ENCODE measurements around the gene SHB.

SHB gene

GRCh38 chr9:38046661-38047300 lies 22.2 kb downstream of the SHB start:
- TF ChIP-seq FOXP2 (optimal IDR thresholded peaks at IDR 0.05; ENCODE audit: borderline replicate concordance, extremely low read depth, extremely low read length, insufficient read depth), result no peak
- TF ChIP-seq SIN3A (IDR thresholded peaks at IDR 0.05; ENCODE audit: borderline replicate concordance, insufficient read depth, low read length), result no peak
- TF ChIP-seq TAF1 (IDR thresholded peaks at IDR 0.05; ENCODE audit: borderline replicate concordance, insufficient read depth, low read length), result no peak
- no peak for TF ChIP-seq REST (IDR thresholded peaks at IDR 0.05; ENCODE audit: insufficient read depth in 1 of 2, low read depth in 2 of 2, low read length in 2 of 2)
- TF ChIP-seq POLR2AphosphoS5 (IDR thresholded peaks at IDR 0.05; ENCODE audit: low read depth, low read length), result no peak

DNA sequence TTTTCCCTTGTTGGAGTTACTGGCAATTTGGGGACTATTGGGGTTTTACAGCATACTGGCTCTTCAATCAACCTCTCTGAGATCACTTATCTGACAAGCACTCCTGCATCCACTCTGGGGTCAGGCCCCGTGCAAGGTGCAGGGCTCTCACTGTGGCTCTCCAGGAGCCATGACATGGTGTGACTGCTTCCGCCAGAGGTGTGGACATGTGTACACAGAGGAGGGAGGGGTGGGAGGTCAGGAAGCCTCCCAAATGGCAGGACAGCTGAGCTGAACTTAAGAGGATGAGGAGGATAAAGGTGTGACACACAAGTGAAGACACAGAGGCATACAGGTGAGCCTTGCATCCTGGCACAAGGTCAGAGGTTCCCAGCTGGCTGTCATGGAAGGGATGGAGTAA lies 24.3 kb downstream of the SHB start:
- no peak for TF ChIP-seq REST (IDR thresholded peaks at IDR 0.05; ENCODE audit: insufficient read depth in 1 of 2, low read depth in 2 of 2, low read length in 2 of 2)
- no peak for TF ChIP-seq TAF1 (IDR thresholded peaks at IDR 0.05; ENCODE audit: borderline replicate concordance, insufficient read depth, low read length)
- no peak for TF ChIP-seq POLR2AphosphoS5 (IDR thresholded peaks at IDR 0.05; ENCODE audit: low read depth, low read length)
- TF ChIP-seq FOXP2 (optimal IDR thresholded peaks at IDR 0.05; ENCODE audit: borderline replicate concordance, extremely low read depth, extremely low read length, insufficient read depth), result no peak
- no peak for TF ChIP-seq SIN3A (IDR thresholded peaks at IDR 0.05; ENCODE audit: borderline replicate concordance, insufficient read depth, low read length)

DNA sequence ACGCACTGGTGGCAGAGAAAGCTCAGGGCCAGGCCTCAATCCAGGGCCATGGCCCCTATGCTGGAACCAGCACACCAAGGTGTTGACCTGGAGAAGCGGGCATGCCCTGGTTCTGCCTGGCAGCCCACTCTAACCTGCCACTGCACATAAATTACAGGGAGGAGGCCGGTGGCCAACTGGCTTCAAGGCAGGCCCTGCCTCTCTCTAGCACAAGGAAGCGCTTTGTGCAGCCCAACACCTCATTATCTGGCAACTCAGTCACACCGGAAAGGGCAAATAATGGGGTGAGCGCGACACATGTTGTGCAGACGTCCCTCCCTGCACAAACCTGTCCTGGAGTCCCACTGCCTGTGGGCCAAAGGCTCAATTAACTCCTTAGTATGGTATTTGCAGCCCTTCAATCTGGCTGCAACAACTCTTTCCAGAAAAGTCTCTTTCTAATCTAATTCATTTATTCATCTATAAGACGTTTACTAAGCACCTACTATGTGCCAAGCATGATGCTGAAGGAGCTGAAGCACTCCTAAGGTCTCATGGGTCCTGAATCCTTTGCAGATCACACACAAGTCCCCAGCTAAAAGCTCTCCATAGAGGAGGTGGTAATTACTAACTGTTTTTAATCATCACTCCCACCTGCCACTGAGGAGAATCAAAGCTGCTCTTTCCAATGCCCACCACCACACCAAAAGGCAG lies 24.9 kb downstream of the SHB start:
- no peak for TF ChIP-seq FOXP2 (optimal IDR thresholded peaks at IDR 0.05; ENCODE audit: borderline replicate concordance, extremely low read depth, extremely low read length, insufficient read depth)
- TF ChIP-seq REST (IDR thresholded peaks at IDR 0.05; ENCODE audit: insufficient read depth in 1 of 2, low read depth in 2 of 2, low read length in 2 of 2), result no peak
- no peak for TF ChIP-seq TAF1 (IDR thresholded peaks at IDR 0.05; ENCODE audit: borderline replicate concordance, insufficient read depth, low read length)
- no peak for TF ChIP-seq POLR2AphosphoS5 (IDR thresholded peaks at IDR 0.05; ENCODE audit: low read depth, low read length)
- TF ChIP-seq SIN3A (IDR thresholded peaks at IDR 0.05; ENCODE audit: borderline replicate concordance, insufficient read depth, low read length), result no peak

GRCh38 chr9:38042626-38043357 lies 26.2 kb downstream of the SHB start:
- TF ChIP-seq SIN3A (IDR thresholded peaks at IDR 0.05; ENCODE audit: borderline replicate concordance, insufficient read depth, low read length), result no peak
- TF ChIP-seq REST (IDR thresholded peaks at IDR 0.05; ENCODE audit: insufficient read depth in 1 of 2, low read depth in 2 of 2, low read length in 2 of 2), result no peak
- TF ChIP-seq TAF1 (IDR thresholded peaks at IDR 0.05; ENCODE audit: borderline replicate concordance, insufficient read depth, low read length), result no peak
- TF ChIP-seq FOXP2 (optimal IDR thresholded peaks at IDR 0.05; ENCODE audit: borderline replicate concordance, extremely low read depth, extremely low read length, insufficient read depth), result no peak
- TF ChIP-seq POLR2AphosphoS5 (IDR thresholded peaks at IDR 0.05; ENCODE audit: low read depth, low read length), result no peak
